Measurements from ENCODE around the gene PARD3. TPM values are rescaled to one million over a fixed set of nuclear protein-coding genes. Genes with fewer than 3 reads are reported as not detected.

The PARD3 gene
- total RNA-seq, 2 donors from 2014 or later: 59.6 to 74.6 TPM

DNA sequence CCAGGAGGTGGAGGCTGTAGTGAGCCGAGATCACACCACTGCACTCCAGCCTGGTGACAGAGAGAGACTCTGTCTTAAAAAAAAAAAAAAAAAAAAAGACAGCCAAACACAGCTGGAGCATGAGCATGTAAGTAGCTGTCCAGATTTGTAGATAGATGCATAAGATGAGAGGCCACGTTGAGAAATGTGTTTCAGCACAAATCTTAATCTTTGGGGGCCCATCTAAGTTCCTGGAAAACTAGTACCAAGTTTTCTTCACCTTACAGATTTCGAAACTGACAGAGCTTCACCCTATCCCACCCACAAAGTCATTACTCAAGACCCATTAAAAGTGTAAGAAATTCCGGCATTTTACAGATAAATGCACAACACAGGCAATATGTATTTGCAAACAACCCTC, 208.2 kb downstream of the PARD3 start:
- H3K36me3 ChIP-seq (ENCODE audit: control insufficient read depth, insufficient read depth, low read length): no peaks in the 10 kb centered on the region
- Mint-ChIP-seq H3K4me3 (no peak overlapping the region), H3K27ac (no peak overlapping the region), H3K4me1 (no peaks in the 10 kb centered on the region), H3K9me3 (no peaks in the 10 kb centered on the region), H3K27me3 (ENCODE audit: insufficient read depth) (no peaks in the 10 kb centered on the region), H3K36me3 (ENCODE audit: low read depth) (no peaks in the 10 kb centered on the region)
- TF ChIP-seq CTCF (conservative IDR thresholded peaks at IDR 0.05): no peak
- H3K9ac ChIP-seq (ENCODE audit: extremely low read depth, low read length, poor library complexity, severe bottlenecking): no peak overlapping the region
- H3K4me3 ChIP-seq (ENCODE audit: low read length): no peak overlapping the region
- H3K9me3 ChIP-seq (ENCODE audit: control insufficient read depth, low read length): no peaks in the 10 kb centered on the region
- no peaks in the 10 kb centered on the region for H3K27me3 ChIP-seq (ENCODE audit: control insufficient read depth, insufficient read depth, low read length, poor library complexity, severe bottlenecking)
- H3K27ac ChIP-seq (ENCODE audit: low read depth, low read length): no peak overlapping the region
- H3K4me1 ChIP-seq (ENCODE audit: control insufficient read depth, insufficient read depth, low read length): no peaks in the 10 kb centered on the region
- DNase-seq: no peak
- 91% methylated on average over 4 of the region's 4 CpGs; no CpG with 5 or more reads in 1 of the 2 experiments for WGBS, 2 experiments (ENCODE audit: insufficient coverage in 1 of 2, insufficient read length in 1 of 2)

GRCh38 chr10:34602478-34602877, 212.6 kb downstream of the PARD3 start:
- Histone ChIP-seq H3K9ac (ENCODE audit: extremely low read depth, low read length, poor library complexity, severe bottlenecking) (no peak overlapping the region), H3K27ac (ENCODE audit: low read depth, low read length) (no peak overlapping the region), H3K36me3 (ENCODE audit: control insufficient read depth, insufficient read depth, low read length) (no peaks in the 10 kb centered on the region), H3K4me1 (ENCODE audit: control insufficient read depth, insufficient read depth, low read length) (no peaks in the 10 kb centered on the region), H3K4me3 (ENCODE audit: low read length) (no peak overlapping the region), H3K9me3 (ENCODE audit: control insufficient read depth, low read length) (no peaks in the 10 kb centered on the region), H3K27me3 (ENCODE audit: control insufficient read depth, insufficient read depth, low read length, poor library complexity, severe bottlenecking) (no peaks in the 10 kb centered on the region)
- TF ChIP-seq CTCF (conservative IDR thresholded peaks at IDR 0.05): no peak
- Mint-ChIP-seq H3K36me3 (ENCODE audit: low read depth) (no peaks in the 10 kb centered on the region), H3K4me3 (no peak overlapping the region), H3K9me3 (no peaks in the 10 kb centered on the region), H3K27ac (no peak overlapping the region), H3K4me1 (peaks cover 6% of the 10 kb centered on the region), H3K27me3 (ENCODE audit: insufficient read depth) (no peaks in the 10 kb centered on the region)
- WGBS, 2 experiments (ENCODE audit: insufficient coverage in 1 of 2, insufficient read length in 1 of 2): 96 to 100% methylated on average over 3 to 4 of the region's 4 CpGs
- DNase-seq: no peak

DNA sequence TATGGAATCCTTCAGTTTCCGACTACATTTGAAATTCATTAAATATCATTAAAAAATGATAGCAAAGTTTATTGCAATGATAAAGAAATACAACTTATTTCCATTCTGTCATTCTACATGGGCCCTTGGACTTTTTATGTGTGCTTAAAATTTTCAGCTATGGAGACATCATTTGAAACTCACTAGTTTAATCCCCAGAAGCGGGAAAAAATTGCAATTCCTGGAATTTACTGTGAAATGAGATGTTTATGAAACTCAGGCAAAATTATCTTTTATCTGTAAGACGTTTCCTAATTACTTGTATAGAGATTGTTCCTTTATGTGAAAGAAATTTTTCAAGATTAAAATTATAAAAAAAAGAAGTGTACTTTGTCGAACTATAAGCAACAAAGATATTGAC, 213.4 kb downstream of the PARD3 start:
- WGBS, 2 experiments (ENCODE audit: insufficient coverage in 1 of 2, insufficient read length in 1 of 2): 93 to 96% methylated on average over 2 to 3 of the region's 4 CpGs

More for the DNA sequence above, 213.4 kb downstream of the PARD3 start:
- no peak overlapping the region for H3K9ac ChIP-seq (ENCODE audit: extremely low read depth, low read length, poor library complexity, severe bottlenecking)
- H3K4me1 ChIP-seq (ENCODE audit: control insufficient read depth, insufficient read depth, low read length): no peaks in the 10 kb centered on the region
- no peaks in the 10 kb centered on the region for H3K9me3 ChIP-seq (ENCODE audit: control insufficient read depth, low read length)
- H3K4me3 Mint-ChIP-seq: no peak overlapping the region
- TF ChIP-seq CTCF (conservative IDR thresholded peaks at IDR 0.05): no peak
- no peak overlapping the region for H3K4me3 ChIP-seq (ENCODE audit: low read length)
- no peak overlapping the region for H3K27ac ChIP-seq (ENCODE audit: low read depth, low read length)
- peaks cover 9% of the 10 kb centered on the region for H3K4me1 Mint-ChIP-seq
- DNase-seq: no peak
- H3K9me3 Mint-ChIP-seq: no peaks in the 10 kb centered on the region
- no peaks in the 10 kb centered on the region for H3K36me3 ChIP-seq (ENCODE audit: control insufficient read depth, insufficient read depth, low read length)
- H3K27ac Mint-ChIP-seq: no peak overlapping the region
- H3K27me3 ChIP-seq (ENCODE audit: control insufficient read depth, insufficient read depth, low read length, poor library complexity, severe bottlenecking): no peaks in the 10 kb centered on the region
- H3K27me3 Mint-ChIP-seq (ENCODE audit: insufficient read depth): no peaks in the 10 kb centered on the region
- no peaks in the 10 kb centered on the region for H3K36me3 Mint-ChIP-seq (ENCODE audit: low read depth)

All from endodermal cell (in vitro differentiated cells).